ENCODE data around the gene TMED10.

The TMED10 gene

DNA sequence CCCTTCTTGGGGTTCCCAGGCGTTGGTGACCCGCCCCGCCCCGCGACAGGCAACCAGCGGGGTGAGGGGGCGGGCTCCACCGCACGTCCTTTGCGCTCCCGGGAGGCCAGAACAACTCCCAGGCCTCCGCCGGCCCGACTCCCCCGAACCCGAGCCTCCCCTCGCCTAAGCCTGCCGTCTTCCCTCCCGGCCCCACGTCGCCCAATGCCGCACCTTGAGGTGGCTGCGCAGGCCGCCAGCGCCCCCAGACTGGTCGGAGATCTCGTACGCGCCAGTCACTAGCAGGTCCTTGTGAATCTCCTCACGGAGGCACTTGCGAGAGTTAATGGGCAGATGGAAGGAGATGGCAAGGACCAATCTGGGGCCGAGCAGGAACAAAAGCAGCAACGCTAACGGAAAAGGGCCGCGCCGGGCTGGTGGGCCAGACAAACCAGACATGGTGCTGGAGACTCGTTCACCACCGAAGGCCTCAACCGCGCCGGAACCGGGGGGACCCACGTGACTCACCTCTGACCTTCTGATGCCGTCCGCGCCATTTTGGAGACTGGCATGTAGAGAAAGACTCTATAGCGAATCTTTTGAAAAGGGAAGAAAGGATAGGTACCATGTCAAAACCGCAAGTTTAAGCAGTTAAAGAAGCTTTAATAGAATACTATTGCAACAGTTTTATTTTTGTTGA, at the start of gene TMED10:
Gene TMED10 (minus strand): TSS at position 471 of the 679 bp plus-strand sequence. CDS start 33 bp downstream, at position 438.
- DNase-seq (ENCODE audit: low spot score), result peak; percentile 89
- Mint-ChIP-seq H3K4me1 (ENCODE audit: low read depth) (peaks cover 33% of the 10 kb centered on the region), H3K27me3 (ENCODE audit: low read depth) (peaks cover 7% of the 10 kb centered on the region), H3K9me3 (no peaks in the 10 kb centered on the region), H3K27ac (peak within 1 kb of the TSS; percentile 97), H3K36me3 (ENCODE audit: low read depth) (peaks cover 16% of the 10 kb centered on the region), H3K4me3 (peak within 1 kb of the TSS; percentile 89)

GRCh38 chr14:75224561-75224960, 48.1 kb upstream of the TMED10 start:
- Mint-ChIP-seq H3K36me3 (ENCODE audit: low read depth) (no peaks in the 10 kb centered on the region), H3K27me3 (ENCODE audit: low read depth) (peaks cover 12% of the 10 kb centered on the region), H3K4me3 (no peak overlapping the region), H3K27ac (no peak overlapping the region), H3K9me3 (no peaks in the 10 kb centered on the region), H3K4me1 (ENCODE audit: low read depth) (peaks cover 24% of the 10 kb centered on the region)
- DNase-seq (ENCODE audit: low spot score), result no peak

GRCh38 chr14:75223664-75224154, 47.3 kb upstream of the TMED10 start:
- Mint-ChIP-seq H3K9me3 (no peaks in the 10 kb centered on the region), H3K27ac (no peak overlapping the region), H3K27me3 (ENCODE audit: low read depth) (peaks cover 7% of the 10 kb centered on the region), H3K4me3 (no peak overlapping the region), H3K36me3 (ENCODE audit: low read depth) (no peaks in the 10 kb centered on the region), H3K4me1 (ENCODE audit: low read depth) (peaks cover 16% of the 10 kb centered on the region)
- DNase-seq (ENCODE audit: low spot score), result no peak

DNA sequence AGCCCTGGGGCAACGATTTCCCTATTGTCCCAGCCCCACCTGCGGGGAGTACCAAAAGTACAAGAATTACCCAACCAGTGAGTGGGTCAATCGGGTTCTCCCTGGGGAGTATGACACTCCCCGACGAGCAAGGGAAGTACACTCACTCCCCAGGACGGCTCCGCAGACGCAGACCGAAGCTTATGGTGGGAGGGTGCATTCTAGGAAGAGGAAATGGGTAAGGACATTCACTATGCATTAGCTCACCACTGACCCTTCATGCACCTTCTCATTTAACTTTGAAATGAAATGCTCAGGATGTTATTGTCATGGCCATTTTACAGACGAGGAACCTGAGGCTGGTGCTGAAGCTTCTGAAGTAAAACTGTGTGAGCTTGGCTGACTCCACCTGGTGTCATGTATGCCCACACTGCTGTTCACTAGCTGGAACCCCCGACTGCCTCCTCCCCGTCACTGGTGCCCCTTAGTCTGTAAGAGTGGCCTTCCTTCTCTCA, 45.8 kb upstream of the TMED10 start:
- Mint-ChIP-seq H3K36me3 (ENCODE audit: low read depth) (no peaks in the 10 kb centered on the region), H3K4me1 (ENCODE audit: low read depth) (peaks cover 8% of the 10 kb centered on the region), H3K9me3 (no peaks in the 10 kb centered on the region), H3K27me3 (ENCODE audit: low read depth) (peaks cover 12% of the 10 kb centered on the region), H3K27ac (no peak overlapping the region), H3K4me3 (no peak overlapping the region)
- DNase-seq (ENCODE audit: low spot score), result no peak

DNA sequence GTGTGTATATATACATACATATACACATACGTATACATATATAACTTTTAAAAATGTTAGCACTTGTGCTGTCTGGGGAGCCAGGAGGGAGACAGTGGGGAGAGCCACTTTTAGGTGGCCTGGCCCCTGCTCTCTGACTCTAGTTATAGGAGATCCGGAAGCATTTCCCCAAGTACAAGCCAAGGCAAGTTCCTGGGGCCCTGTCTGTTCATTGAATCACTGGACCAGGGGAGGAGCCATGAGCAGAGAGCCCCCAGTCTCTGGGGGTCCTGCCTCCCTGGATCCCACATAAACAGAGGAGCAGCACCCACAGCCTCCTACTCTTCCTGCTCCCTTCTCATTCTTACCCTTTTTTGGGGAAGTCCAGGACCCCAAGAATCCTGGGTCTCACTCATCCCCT, 45.4 kb upstream of the TMED10 start:
- H3K27ac Mint-ChIP-seq, result no peak overlapping the region
- no peaks in the 10 kb centered on the region for H3K9me3 Mint-ChIP-seq
- H3K4me3 Mint-ChIP-seq, result no peak overlapping the region
- no peaks in the 10 kb centered on the region for H3K36me3 Mint-ChIP-seq (ENCODE audit: low read depth)
- DNase-seq (ENCODE audit: low spot score), result no peak
- peaks cover 12% of the 10 kb centered on the region for H3K27me3 Mint-ChIP-seq (ENCODE audit: low read depth)
- peaks cover 8% of the 10 kb centered on the region for H3K4me1 Mint-ChIP-seq (ENCODE audit: low read depth)

DNA sequence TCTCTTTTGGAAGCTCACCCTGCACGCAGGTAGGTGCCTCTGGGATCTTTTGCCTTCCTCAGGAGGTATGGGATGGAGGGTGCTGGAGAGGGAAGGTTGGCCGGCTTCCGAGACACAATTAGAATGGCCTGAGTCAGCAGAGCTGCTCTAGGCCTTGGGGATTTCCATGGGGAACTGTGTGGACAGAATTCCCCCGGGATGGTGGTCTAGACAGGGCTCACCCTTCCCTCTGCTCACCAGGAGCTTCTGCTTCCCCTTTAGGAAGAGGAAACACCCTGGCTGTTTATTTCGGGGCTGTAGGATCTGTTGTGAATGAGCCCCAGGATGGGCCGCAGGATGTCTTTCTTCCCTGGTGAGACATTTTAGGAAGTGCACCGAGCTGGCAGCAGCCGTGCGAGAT, 43.7 kb upstream of the TMED10 start:
- Mint-ChIP-seq H3K27ac (no peak overlapping the region), H3K4me3 (no peak overlapping the region), H3K27me3 (ENCODE audit: low read depth) (peaks cover 13% of the 10 kb centered on the region), H3K9me3 (no peaks in the 10 kb centered on the region), H3K4me1 (ENCODE audit: low read depth) (peaks cover 17% of the 10 kb centered on the region), H3K36me3 (ENCODE audit: low read depth) (no peaks in the 10 kb centered on the region)
- DNase-seq (ENCODE audit: low spot score), result no peak

GRCh38 chr14:75217508-75218206, 41.2 kb upstream of the TMED10 start:
- H3K4me1 Mint-ChIP-seq (ENCODE audit: low read depth), result peaks cover 13% of the 10 kb centered on the region
- peaks cover 19% of the 10 kb centered on the region for H3K27me3 Mint-ChIP-seq (ENCODE audit: low read depth)
- no peaks in the 10 kb centered on the region for H3K9me3 Mint-ChIP-seq
- H3K27ac Mint-ChIP-seq, result no peak overlapping the region
- DNase-seq (ENCODE audit: low spot score), result no peak
- no peaks in the 10 kb centered on the region for H3K36me3 Mint-ChIP-seq (ENCODE audit: low read depth)
- no peak overlapping the region for H3K4me3 Mint-ChIP-seq

- Mint-ChIP-seq H3K36me3 (ENCODE audit: low read depth) (no peaks in the 10 kb centered on the region), H3K27me3 (ENCODE audit: low read depth) (peaks cover 20% of the 10 kb centered on the region), H3K9me3 (no peaks in the 10 kb centered on the region), H3K4me3 (no peak overlapping the region), H3K27ac (no peak overlapping the region), H3K4me1 (ENCODE audit: low read depth) (peaks cover 13% of the 10 kb centered on the region)
- no peak for DNase-seq (ENCODE audit: low spot score)
Measured at GRCh38 chr14:75216427-75217006, 40.1 kb upstream of the TMED10 start.

GRCh38 chr14:75215520-75215919, 39.1 kb upstream of the TMED10 start:
- DNase-seq (ENCODE audit: low spot score), result no peak
- H3K36me3 Mint-ChIP-seq (ENCODE audit: low read depth), result no peaks in the 10 kb centered on the region
- no peak overlapping the region for H3K27ac Mint-ChIP-seq
- peaks cover 13% of the 10 kb centered on the region for H3K4me1 Mint-ChIP-seq (ENCODE audit: low read depth)
- H3K9me3 Mint-ChIP-seq, result no peaks in the 10 kb centered on the region
- peak overlapping the region; percentile 33 for H3K4me3 Mint-ChIP-seq
- peaks cover 20% of the 10 kb centered on the region for H3K27me3 Mint-ChIP-seq (ENCODE audit: low read depth)

GRCh38 chr14:75214558-75214957, 38.1 kb upstream of the TMED10 start:
- H3K27ac Mint-ChIP-seq, result no peak overlapping the region
- H3K9me3 Mint-ChIP-seq, result no peaks in the 10 kb centered on the region
- no peak for DNase-seq (ENCODE audit: low spot score)

DNA sequence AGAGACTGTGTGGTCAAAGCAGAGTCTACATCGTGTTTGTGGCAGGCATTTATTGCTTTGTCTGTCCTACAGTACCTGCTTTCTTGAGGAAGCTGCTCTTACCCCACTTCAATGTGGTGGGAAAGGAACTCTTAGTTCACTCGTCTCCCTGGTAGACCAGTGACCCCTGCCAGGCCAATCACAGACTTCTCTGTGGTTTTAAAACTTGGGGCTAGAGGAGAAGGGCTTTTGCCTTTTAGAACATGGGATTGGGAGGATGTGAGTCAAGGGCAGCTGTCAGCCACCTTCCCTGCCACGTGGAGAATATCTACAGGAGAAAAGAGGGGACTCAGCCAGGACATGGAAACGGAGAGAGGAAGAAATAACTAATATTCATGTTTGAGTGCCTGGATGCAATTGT, 36.8 kb upstream of the TMED10 start:
- H3K27ac Mint-ChIP-seq, result no peak overlapping the region
- no peak overlapping the region for H3K4me3 Mint-ChIP-seq
- no peak for DNase-seq (ENCODE audit: low spot score)
- H3K27me3 Mint-ChIP-seq (ENCODE audit: low read depth), result peaks cover 22% of the 10 kb centered on the region
- no peaks in the 10 kb centered on the region for H3K36me3 Mint-ChIP-seq (ENCODE audit: low read depth)
- peaks cover 13% of the 10 kb centered on the region for H3K4me1 Mint-ChIP-seq (ENCODE audit: low read depth)
- no peaks in the 10 kb centered on the region for H3K9me3 Mint-ChIP-seq

More at GRCh38 chr14:75214558-75214957, 38.1 kb upstream of the TMED10 start:
- Mint-ChIP-seq H3K4me1 (ENCODE audit: low read depth) (peaks cover 13% of the 10 kb centered on the region), H3K4me3 (no peak overlapping the region), H3K36me3 (ENCODE audit: low read depth) (no peaks in the 10 kb centered on the region), H3K27me3 (ENCODE audit: low read depth) (peaks cover 25% of the 10 kb centered on the region)

GRCh38 chr14:75208843-75209242, 32.4 kb upstream of the TMED10 start:
- peaks cover 21% of the 10 kb centered on the region for H3K4me1 Mint-ChIP-seq (ENCODE audit: low read depth)
- H3K9me3 Mint-ChIP-seq, result no peaks in the 10 kb centered on the region
- H3K4me3 Mint-ChIP-seq, result no peak overlapping the region
- DNase-seq (ENCODE audit: low spot score), result no peak
- H3K36me3 Mint-ChIP-seq (ENCODE audit: low read depth), result no peaks in the 10 kb centered on the region
- H3K27me3 Mint-ChIP-seq (ENCODE audit: low read depth), result peaks cover 13% of the 10 kb centered on the region
- no peak overlapping the region for H3K27ac Mint-ChIP-seq

DNA sequence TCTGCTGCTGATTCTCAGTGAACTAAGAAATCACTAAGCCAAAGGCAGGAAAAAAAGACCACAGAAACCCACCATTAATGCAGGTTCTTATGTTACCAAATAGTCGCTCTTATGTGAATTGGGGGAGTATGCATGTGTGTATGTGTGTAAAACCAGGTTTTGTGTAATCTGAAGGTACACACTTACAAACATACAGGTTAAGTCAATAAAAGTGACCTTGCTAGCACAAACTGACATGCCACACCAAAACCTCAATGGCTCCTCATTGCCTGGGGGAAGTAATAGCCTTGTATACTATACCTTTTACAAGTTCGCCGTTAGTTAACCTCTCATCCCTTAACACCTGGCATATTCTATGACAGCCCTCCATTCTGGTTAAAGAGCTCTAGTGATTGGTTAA, 29.8 kb upstream of the TMED10 start:
- H3K4me1 Mint-ChIP-seq (ENCODE audit: low read depth), result peaks cover 24% of the 10 kb centered on the region
- DNase-seq (ENCODE audit: low spot score), result no peak
- H3K9me3 Mint-ChIP-seq, result no peaks in the 10 kb centered on the region
- H3K4me3 Mint-ChIP-seq, result no peak overlapping the region
- no peak overlapping the region for H3K27ac Mint-ChIP-seq
- peaks cover 6% of the 10 kb centered on the region for H3K27me3 Mint-ChIP-seq (ENCODE audit: low read depth)
- no peaks in the 10 kb centered on the region for H3K36me3 Mint-ChIP-seq (ENCODE audit: low read depth)

- DNase-seq (ENCODE audit: low spot score), result peak; percentile 31
- H3K9me3 Mint-ChIP-seq, result no peaks in the 10 kb centered on the region
- H3K27ac Mint-ChIP-seq, result peak overlapping the region; percentile 38
- H3K4me1 Mint-ChIP-seq (ENCODE audit: low read depth), result peaks cover 24% of the 10 kb centered on the region
- no peak overlapping the region for H3K4me3 Mint-ChIP-seq
- peaks cover 7% of the 10 kb centered on the region for H3K27me3 Mint-ChIP-seq (ENCODE audit: low read depth)
- no peaks in the 10 kb centered on the region for H3K36me3 Mint-ChIP-seq (ENCODE audit: low read depth)
Measured at GRCh38 chr14:75205591-75205990, 29.2 kb upstream of the TMED10 start.
